Left lobe of liver (tissue), 2 donors: ENCODE measurements around the gene VCP. TPM values are rescaled to one million over a fixed set of nuclear protein-coding genes. Genes with fewer than 3 reads are reported as not detected.

ENCODE experiments used
- ATAC-seq: fragments of 200-7000 bp; cut with Tn5 transposase; one replicate; pipeline ENCODE4 v1.9.1; 2020; ENCODE audit warnings: mild to moderate bottlenecking, moderate library complexity
- DNase-seq: peaks from one replicate; pipeline ENCODE4 v3.0.0-alpha.2; 2020; ENCODE audit warnings: low spot score
- total RNA-seq: library from RNA; stranded (reverse); gene quantifications from one replicate; pipeline ENCODE4 v1.2.1, GENCODE V29; 2021
- donor health status: DM: no; HTN: no; CAD: no; lungs with moderate emphysema.
- donor health status: DM: no; HTN: yes; CAD: no.

VCP gene
- total RNA-seq, 1 donor from 2014 or later = 147 TPM

- DNase-seq (no peak), ATAC-seq (no peak)
Measured at GRCh38 chr9:35069020-35069419, 3.4 kb downstream of the VCP start.

DNA sequence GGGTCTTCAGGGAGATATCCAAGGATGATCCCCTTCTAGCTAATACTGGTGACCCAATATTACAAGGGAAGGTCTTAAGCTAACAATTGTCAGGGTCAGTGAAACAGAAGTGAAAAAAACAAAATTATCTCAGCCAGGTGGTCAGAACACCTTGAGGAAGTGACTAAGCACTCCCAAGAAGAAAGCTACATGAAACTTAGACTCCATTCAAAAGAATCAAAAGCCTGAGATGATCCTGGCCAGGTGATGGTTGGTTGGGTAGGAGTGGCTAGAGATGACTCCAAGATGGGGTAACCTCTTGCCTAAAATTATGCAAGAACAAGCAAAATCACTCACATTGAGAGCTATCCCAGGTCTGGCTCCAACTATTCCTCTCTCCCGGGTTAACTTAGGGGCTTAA, 5.4 kb downstream of the VCP start:
- ATAC-seq (no peak), DNase-seq (no peak)

DNA sequence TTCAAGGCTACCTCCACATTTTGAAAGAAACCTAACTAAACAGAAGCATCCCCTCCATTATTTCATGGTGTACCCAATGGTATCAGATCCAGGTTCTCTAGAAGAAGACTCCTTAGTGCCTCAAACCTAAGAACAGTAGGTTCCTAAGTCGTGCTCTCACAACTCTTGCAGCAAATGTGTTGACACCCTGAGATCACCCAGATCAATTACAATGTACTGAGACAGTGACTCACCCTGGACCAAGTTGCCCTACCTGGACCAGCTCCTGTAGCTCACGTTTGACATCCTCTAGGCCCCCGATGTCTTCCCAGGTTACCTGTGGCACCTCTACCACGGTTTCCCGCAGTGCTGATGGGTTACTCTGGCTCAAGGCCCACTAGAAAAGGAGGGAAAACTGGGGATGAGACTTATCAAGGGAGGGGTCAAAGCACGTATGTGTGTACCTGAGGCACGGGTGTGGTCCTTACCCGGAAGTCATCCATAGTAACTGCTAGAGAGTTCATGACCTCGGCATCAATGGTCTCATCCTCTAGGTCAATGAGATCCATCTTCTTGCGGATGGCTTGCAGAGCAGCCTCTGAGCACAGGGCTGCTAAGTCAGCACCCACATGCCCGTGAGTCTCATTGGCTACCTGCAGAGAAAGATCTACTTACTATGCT, 11.7 kb downstream of the VCP start:
- no peak for DNase-seq

GRCh38 chr9:35059438-35059837, 13.0 kb downstream of the VCP start:
- no peak for ATAC-seq
- no peak for DNase-seq

More for the DNA sequence above, 11.7 kb downstream of the VCP start:
- ATAC-seq = no peak

DNA sequence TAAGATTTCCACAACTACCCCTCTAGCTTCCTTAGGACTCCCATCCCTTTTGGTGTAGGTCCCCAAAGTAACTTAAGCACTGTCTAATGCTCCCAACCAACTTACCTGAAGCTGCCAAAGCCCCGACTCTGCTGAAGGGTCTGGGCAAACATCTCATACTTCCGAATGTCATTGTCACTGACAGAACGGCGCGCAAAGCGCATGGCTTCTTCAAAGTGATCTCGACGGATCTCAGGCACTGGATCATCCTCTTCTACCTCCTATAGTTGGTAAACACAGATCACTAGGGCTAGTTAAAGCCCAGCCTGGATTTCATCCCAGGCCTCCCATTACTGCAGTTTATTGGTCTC, 15.2 kb downstream of the VCP start:
- ATAC-seq = no peak
- no peak for DNase-seq

GRCh38 chr9:35056571-35057270, 15.7 kb downstream of the VCP start:
- ATAC-seq (peak; percentile 35), DNase-seq (no peak)

DNA sequence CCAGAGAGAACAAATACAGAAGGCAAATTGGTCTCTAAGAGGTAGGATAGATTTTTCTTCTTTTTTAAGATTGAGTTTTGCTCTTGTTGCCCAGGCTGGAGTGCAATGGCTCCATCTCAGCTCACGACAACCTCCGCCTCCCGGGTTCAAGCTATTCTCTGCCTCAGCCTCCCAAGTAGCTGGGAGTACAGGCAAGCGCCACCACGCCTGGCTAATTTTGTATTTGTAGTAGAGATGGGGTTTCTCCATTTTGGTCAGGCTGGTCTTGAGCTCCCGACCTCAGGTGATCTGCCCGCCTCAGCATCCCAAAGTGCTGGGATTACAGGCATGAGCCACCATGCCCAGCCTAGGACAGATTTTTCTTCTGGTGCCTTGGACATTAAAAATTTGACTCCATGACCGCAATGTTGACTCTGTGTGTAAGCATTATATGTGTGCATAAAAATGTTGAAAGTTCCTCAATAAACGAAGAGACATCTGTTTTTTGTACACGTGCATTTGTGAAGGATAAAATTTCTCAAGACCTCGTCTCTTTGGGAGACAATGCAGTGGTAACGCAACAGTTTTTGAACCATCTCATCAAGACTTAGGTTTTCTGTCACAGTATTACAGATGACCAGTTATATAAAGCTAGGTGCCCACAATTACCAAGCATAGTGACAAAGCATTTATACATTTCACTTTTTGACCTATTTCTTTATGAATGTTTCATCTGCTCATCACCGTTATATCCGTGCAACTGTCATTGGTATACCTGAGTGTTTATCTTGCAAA, 17.4 kb downstream of the VCP start:
- no peak for ATAC-seq

DNA sequence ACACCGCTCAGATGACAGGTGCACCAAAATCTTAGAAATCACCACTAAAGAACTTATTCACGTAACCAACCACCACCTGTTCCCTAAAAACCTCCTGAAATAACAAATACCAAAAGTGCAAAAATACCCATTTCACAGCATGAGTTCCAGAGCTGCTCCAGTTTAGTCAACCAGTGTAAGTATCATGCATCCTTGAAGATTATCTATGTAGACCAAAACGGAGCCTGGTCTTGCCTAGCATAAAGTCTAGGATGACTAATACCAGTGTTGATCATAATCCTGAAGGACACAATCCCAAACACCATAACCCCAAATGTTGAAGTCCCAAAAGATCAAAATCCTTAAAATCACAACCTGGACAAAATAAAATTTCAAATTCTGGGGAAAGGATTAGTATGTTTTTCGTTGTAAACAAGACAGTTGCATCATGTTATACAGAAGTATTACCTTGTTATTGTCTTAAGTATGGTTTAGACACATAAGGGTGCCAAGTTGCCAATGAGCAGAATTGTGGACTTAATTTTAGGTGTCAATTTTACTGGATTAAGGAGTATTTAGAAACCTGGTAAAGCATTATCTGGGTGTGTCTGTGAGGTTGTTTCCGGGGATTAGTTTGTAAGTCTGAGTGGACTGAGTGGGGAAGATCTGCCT, 18.1 kb downstream of the VCP start:
- DNase-seq (no peak), ATAC-seq (no peak)

More for the DNA sequence above, 17.4 kb downstream of the VCP start:
- DNase-seq = no peak

- peak; percentile 88 for ATAC-seq
- DNase-seq = no peak
Measured at GRCh38 chr9:35051069-35051967, 21.1 kb downstream of the VCP start.

GRCh38 chr9:35048511-35048910, 23.9 kb downstream of the VCP start:
- DNase-seq (no peak), ATAC-seq (no peak)

DNA sequence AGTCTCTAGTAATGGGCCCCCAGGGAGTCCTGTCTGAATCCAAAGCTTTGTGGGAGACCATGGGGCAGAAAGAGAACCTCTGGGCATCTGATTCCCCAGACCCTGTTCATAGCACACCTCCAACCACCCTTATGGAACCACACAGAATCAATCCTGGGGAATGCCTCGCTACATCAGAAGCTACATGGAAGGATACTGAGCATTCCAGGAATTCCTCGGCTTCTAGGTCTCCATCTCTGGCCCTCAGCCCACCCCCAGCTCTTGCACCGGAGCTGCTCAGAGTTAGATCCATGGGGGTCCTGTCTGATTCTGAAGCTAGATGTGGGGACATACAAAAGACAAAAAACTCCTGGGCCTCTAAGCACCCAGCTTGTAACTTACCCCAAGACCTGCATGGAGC, 28.4 kb downstream of the VCP start:
- ATAC-seq = no peak
- DNase-seq = no peak

GRCh38 chr9:35042891-35043545, 29.4 kb downstream of the VCP start:
- no peak for DNase-seq
- ATAC-seq = peak; percentile 6

DNA sequence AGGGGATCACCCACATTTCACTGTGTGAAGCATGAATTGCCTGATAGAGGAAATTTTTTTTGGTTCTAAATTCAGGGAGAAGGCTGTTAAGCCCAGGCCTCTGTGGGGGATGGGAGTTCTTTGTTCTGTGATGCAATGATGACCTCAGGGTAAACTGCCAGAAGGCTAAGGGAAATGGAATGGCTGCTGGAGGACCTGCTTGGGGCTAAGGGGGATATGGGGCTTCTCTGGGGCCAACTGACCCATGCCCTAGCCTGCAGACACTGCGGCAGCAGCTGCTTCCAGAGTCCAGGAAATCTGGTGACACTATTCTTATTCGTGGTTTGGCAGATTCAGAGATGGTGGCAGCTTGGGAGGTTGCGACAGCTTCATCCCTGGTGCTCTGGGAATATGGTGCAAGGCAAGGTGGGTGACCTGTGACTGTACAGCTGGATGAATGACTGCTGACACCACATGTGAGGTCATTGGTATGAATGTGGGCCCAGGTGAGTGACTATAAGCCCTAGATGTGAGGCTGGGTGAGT, 30.3 kb downstream of the VCP start:
- ATAC-seq = peak; percentile 82
- DNase-seq = no peak

- DNase-seq (no peak), ATAC-seq (peak; percentile 63)
Measured at GRCh38 chr9:35035851-35036701, 36.3 kb downstream of the VCP start.

DNA sequence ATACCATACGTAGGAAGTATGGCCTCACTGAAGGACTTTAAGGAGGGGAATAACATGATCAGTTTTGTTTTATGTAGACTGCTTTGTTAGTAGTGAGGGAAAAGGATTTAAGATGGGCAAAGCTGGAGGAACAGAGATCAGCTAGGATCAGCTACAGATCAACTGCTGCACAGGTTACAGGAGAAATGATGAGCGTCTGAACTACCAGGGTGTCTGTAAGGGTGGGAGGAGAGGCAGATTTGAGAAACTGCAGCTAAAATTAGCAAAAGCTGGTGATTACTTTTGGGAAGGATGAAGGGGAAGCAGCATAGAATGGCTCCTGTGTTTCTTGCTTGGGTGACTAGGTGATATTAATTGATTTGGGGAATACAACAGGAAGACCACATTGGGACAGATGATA, 39.3 kb downstream of the VCP start:
- ATAC-seq (no peak), DNase-seq (no peak)

- ATAC-seq = peak; percentile 89
- peak; percentile 52 for DNase-seq
Measured at GRCh38 chr9:35029852-35030251, 42.6 kb downstream of the VCP start.

GRCh38 chr9:35029241-35029640, 43.2 kb downstream of the VCP start:
- no peak for DNase-seq
- ATAC-seq = no peak

DNA sequence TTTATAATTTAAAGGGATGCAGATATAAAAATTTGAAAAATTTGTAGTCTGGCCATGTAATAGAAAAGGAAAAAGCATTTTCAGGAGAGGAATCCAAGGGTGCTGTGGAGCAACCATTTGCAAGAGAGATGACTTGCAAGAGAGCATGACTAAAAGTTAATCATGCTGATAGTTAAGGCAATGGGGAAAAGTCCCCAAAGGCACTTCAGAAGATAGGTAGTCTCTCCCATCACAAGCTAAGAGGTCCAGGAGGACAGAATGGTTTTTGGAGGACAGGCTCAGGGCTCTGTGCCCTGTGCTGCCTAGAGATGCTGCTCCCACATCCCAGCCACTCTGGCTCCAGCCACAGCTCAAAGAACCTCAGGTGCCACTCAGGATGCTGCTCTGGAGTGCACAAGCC, 44.1 kb downstream of the VCP start:
- DNase-seq (no peak), ATAC-seq (no peak)

DNA sequence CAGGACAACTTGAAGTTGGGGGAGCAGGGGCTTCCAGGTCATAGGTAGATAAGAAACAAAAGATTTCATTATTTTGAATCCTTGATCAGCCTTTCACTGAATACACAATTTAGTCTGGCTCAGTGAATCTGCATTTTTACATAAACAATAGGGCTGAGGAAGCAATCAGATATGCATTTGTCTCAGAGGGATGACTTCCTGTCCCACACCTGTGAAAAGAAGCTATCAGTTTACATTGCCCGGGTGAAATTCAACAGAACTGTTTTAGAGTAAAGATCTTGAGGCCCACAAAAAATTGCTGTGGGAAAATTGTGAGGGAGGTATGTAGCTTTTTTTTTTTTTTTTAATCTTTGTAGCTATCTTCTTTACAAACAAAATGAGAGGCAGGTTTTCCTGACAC, 44.6 kb downstream of the VCP start:
- ATAC-seq (no peak), DNase-seq (no peak)
